A549 (cell line): ENCODE results near the gene PRSS21. TPM values are rescaled to one million over a fixed set of nuclear protein-coding genes. Genes with fewer than 3 reads are reported as not detected.

ENCODE experiments used
- ATAC-seq, 2 experiments: fragments of 200-7000 bp in 1 of 2; fragments of >200 bp in 1 of 2; cut with Nextera tagmentation in 1 of 2; cut with Tn5 transposase in 1 of 2; 3 replicates each; pipeline versions ENCODE4 v1.8.0 to v1.9.1; 2018 to 2020; ENCODE audit warnings: mild to moderate bottlenecking in 1 of 2, moderate library complexity in 1 of 2
- CTCF ChIA-PET: fragments of 300-600 bp; sonication (Branson Sonifier 250); formaldehyde crosslinking; extraction: SDS; loops from one replicate; lab custom pipeline; 2021; ENCODE audit warnings: antibody characterized with exemption, inconsistent platforms; lab: Yijun Ruan, JAX
- POLR2A ChIA-PET: fragments of 350-600 bp; formaldehyde crosslinking; extraction: SDS; loops from one replicate; lab custom pipeline; 2021; ENCODE audit warnings: antibody characterized with exemption, inconsistent platforms; lab: Yijun Ruan, JAX
- DNase-seq, 2 experiments: peaks; one replicate each; pipeline versions ENCODE4 v3.0.0 to v3.0.0-alpha.2; 2011 to 2016; ENCODE audit warnings: low read depth in 1 of 2, low spot score in 1 of 2
- FAIRE-seq: peaks from 2 replicates; lab custom pipeline; 2011; peaks lifted over from hg19 to GRCh38; lab: Jason Lieb, UNC
- H3K27ac ChIP-seq, 2 experiments: fragments of >200 bp; sonication (Bioruptor Twin); formaldehyde crosslinking; 3 replicates each; pipeline ENCODE4 v1.5.1; 2016 to 2017
- H3K4me1 ChIP-seq: fragments of >200 bp; sonication (Bioruptor Twin); formaldehyde crosslinking; 3 replicates; pipeline ENCODE4 v1.6.1; 2016
- H3K4me2 ChIP-seq: fragments of >200 bp; sonication (Bioruptor Twin); formaldehyde crosslinking; 3 replicates; pipeline ENCODE4 v1.6.1; 2016
- H3K4me3 ChIP-seq: fragments of >200 bp; sonication (Bioruptor Twin); formaldehyde crosslinking; 3 replicates; pipeline ENCODE4 v1.5.1; 2016
- H3K9me3 ChIP-seq: fragments of >200 bp; sonication (Bioruptor Twin); formaldehyde crosslinking; 3 replicates; pipeline ENCODE4 v1.6.1; 2016
- EHF ChIP-seq: fragments of 250-450 bp; sonication (Bioruptor Pico); IDR thresholded peaks from 2 replicates; pipeline ENCODE4 v1.5.0; 2020; ENCODE audit warnings: mild to moderate bottlenecking
- EP300 ChIP-seq, 2 experiments: fragments of >200 bp; sonication (Bioruptor Twin); formaldehyde crosslinking; IDR thresholded peaks; 2 replicates in 1 of 2; 3 replicates in 1 of 2; pipeline ENCODE4 v1.6.1; 2016 to 2017
- FOSB ChIP-seq: fragments of 250-450 bp; sonication (Bioruptor Pico); IDR thresholded peaks from 2 replicates; pipeline ENCODE4 v1.5.0; 2020; ENCODE audit warnings: mild to moderate bottlenecking, moderate library complexity
- FOSL2 ChIP-seq, 2 experiments: fragments of 450-650 bp in 1 of 2; fragments of >200 bp in 1 of 2; sonication (Bioruptor Twin) in 1 of 2; formaldehyde crosslinking; IDR thresholded peaks; 2 replicates each; pipeline versions ENCODE4 v1.5.0 to v1.6.1; 2016 to 2020; ENCODE audit warnings: mild to moderate bottlenecking in 1 of 2, moderate library complexity in 1 of 2
- FOXS1 ChIP-seq: fragments of 250-450 bp; sonication (Bioruptor Pico); IDR thresholded peaks from 2 replicates; pipeline ENCODE4 v1.5.0; 2020; ENCODE audit warnings: mild to moderate bottlenecking, moderate library complexity
- HEYL ChIP-seq: fragments of 250-450 bp; sonication (Bioruptor Pico); IDR thresholded peaks from 2 replicates; pipeline ENCODE4 v1.8.0; 2021; ENCODE audit warnings: mild to moderate bottlenecking, moderate library complexity
- HOXB13 ChIP-seq: fragments of 250-450 bp; sonication (Bioruptor Pico); IDR thresholded peaks from 2 replicates; pipeline ENCODE4 v1.5.0; 2020; ENCODE audit warnings: low read depth, mild to moderate bottlenecking, moderate library complexity
- KDM5A ChIP-seq: fragments of 200-600 bp; sonication (generic); IDR thresholded peaks from 2 replicates; pipeline ENCODE4 v1.6.1; 2016; ENCODE audit warnings: antibody characterized with exemption, mild to moderate bottlenecking
- MAFK ChIP-seq: fragments of 450-650 bp; IDR thresholded peaks from 2 replicates; pipeline ENCODE4 v1.6.1; 2014; ENCODE audit not compliant: partially characterized antibody
- MYC ChIP-seq: IDR thresholded peaks from 2 replicates; pipeline ENCODE4 v1.6.1; 2012; ENCODE audit warnings: mild to moderate bottlenecking, inconsistent platforms, low read length, improper control_type of control experiment, borderline replicate concordance
- NFE2L2 ChIP-seq: fragments of 150-350 bp; conservative IDR thresholded peaks from 2 replicates; pipeline ENCODE4 v1.6.1; 2014; ENCODE audit warnings: low read length
- NPAS2 ChIP-seq: fragments of 250-450 bp; sonication (Bioruptor Pico); IDR thresholded peaks from 2 replicates; pipeline ENCODE4 v1.8.0; 2022; ENCODE audit warnings: mild to moderate bottlenecking, moderate library complexity, borderline replicate concordance
- NR3C1 ChIP-seq: fragments of >200 bp; sonication (Bioruptor Twin); formaldehyde crosslinking; IDR thresholded peaks from 3 replicates; pipeline ENCODE4 v1.6.1; 2017
- PHF8 ChIP-seq: fragments of 200-600 bp; sonication (generic); IDR thresholded peaks from 2 replicates; pipeline ENCODE4 v1.6.1; 2016; ENCODE audit warnings: low read depth, mild to moderate bottlenecking, antibody characterized with exemption, moderate library complexity, borderline replicate concordance
- POLR2A ChIP-seq: IDR thresholded peaks from 2 replicates; pipeline ENCODE4 v1.6.1; 2012; ENCODE audit warnings: mild to moderate bottlenecking, low read length
- RAD21 ChIP-seq, 2 experiments: fragments of >200 bp in 1 of 2; sonication (Bioruptor Twin) in 1 of 2; formaldehyde crosslinking in 1 of 2; IDR thresholded peaks in 1 of 2; conservative IDR thresholded peaks in 1 of 2; 2 replicates in 1 of 2; 3 replicates in 1 of 2; pipeline ENCODE4 v1.6.1; 2012 to 2018; ENCODE audit warnings: inconsistent platforms in 1 of 2
- RARB ChIP-seq: fragments of 250-450 bp; sonication (Bioruptor Pico); IDR thresholded peaks from 2 replicates; pipeline ENCODE4 v1.8.0; 2021; ENCODE audit warnings: mild to moderate bottlenecking, moderate library complexity
- TFCP2L1 ChIP-seq: fragments of 250-450 bp; sonication (Bioruptor Pico); IDR thresholded peaks from 2 replicates; pipeline ENCODE4 v1.5.0; 2021; ENCODE audit warnings: mild to moderate bottlenecking
- TP53 ChIP-seq: fragments of 250-450 bp; sonication (Bioruptor Pico); IDR thresholded peaks from 2 replicates; pipeline ENCODE4 v1.5.0; 2021; ENCODE audit warnings: mild to moderate bottlenecking, moderate library complexity
- ZFP36 ChIP-seq: fragments of 450-650 bp; IDR thresholded peaks from 2 replicates; pipeline ENCODE4 v1.6.1; 2014; ENCODE audit warnings: borderline replicate concordance; ENCODE audit not compliant: partially characterized antibody
- ZNF302 ChIP-seq: fragments of 250-450 bp; sonication (Bioruptor Pico); IDR thresholded peaks from 2 replicates; pipeline ENCODE4 v1.9.0; 2021; ENCODE audit warnings: inconsistent platforms, mild to moderate bottlenecking, moderate library complexity
- ZSCAN20 ChIP-seq: fragments of 250-450 bp; sonication (Bioruptor Pico); IDR thresholded peaks from 2 replicates; pipeline ENCODE4 v1.8.0; 2022; ENCODE audit warnings: mild to moderate bottlenecking, moderate library complexity
- WGBS: methylation state at CpG from one replicate; pipeline ENCODE4 v1.1.6; 2017; ENCODE audit errors: missing lambda C conversion rate; 5-methylcytosine and 5-hydroxymethylcytosine counted together
- polyA plus RNA-seq, 4 experiments: library from polyadenylated mRNA; depleted of rRNA in 3 of 4; stranded (reverse); fragments of >200 nt; fragmentation: RNase III in 1 of 4; extraction: RNeasy Plus Mini Kit Qiagen cat#74134 plus additional on column Dnase treatment in 1 of 4; gene quantifications; 2 replicates in 3 of 4; 3 replicates in 1 of 4; pipeline ENCODE4 v1.2.3, GENCODE V29; 2011 to 2017
- TF ChIP-seq, protein P1 (sequence below): IDR thresholded peaks from 2 replicates; pipeline ENCODE4 v1.6.1; 2012
- TF ChIP-seq, protein P2 (sequence below): fragments of 150-350 bp; IDR thresholded peaks from 2 replicates; pipeline ENCODE4 v1.6.1; 2014; ENCODE audit warnings: low read depth, mild to moderate bottlenecking, low read length
- TF ChIP-seq, protein P3 (sequence below): IDR thresholded peaks from 2 replicates; pipeline ENCODE4 v1.6.1; 2012
- TF ChIP-seq, protein P4 (sequence below): fragments of >200 bp; sonication (Bioruptor Twin); formaldehyde crosslinking; IDR thresholded peaks from 3 replicates; pipeline ENCODE4 v1.6.1; 2016
- TF ChIP-seq, protein P5 (sequence below): fragments of 250-450 bp; sonication (Bioruptor Pico); IDR thresholded peaks from 2 replicates; pipeline ENCODE4 v1.5.0; 2020; ENCODE audit warnings: low read depth, mild to moderate bottlenecking, moderate library complexity
- TF ChIP-seq, protein P6 (sequence below): fragments of 250-450 bp; sonication (Bioruptor Pico); IDR thresholded peaks from 2 replicates; pipeline ENCODE4 v1.5.0; 2021; ENCODE audit warnings: mild to moderate bottlenecking, moderate library complexity, borderline replicate concordance

The PRSS21 gene
- polyA plus RNA-seq, 2 of the 4 experiments (the other 2 are of a cell fraction): 0.12 to 0.23 TPM

DNA sequence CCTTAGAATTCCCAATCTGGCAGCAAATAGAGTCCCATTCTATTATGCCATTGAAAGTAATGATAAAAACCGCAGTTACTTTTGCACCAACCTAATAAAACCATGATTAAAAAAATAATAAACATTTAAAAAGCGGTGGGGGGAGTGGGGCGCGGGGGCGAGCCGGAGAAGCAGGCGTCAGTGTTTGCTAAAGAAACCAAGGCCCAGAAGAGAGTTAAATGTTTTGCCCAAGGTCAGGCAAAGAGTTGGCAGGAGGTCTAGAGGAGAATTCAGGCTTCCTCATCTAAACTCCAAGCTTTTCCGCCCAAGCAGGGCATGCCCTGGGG, 50.6 kb downstream of the PRSS21 start:
- peak overlapping the region; percentile 59 for H3K4me3 ChIP-seq
- no peak for TF ChIP-seq RARB (CRISPR knock-in tag)
- no peak for TF ChIP-seq EHF
- peak overlapping the region; percentile 90 to 95 for H3K27ac ChIP-seq
- ATAC-seq: no peak
- ChIA-PET POLR2A (interaction anchor here (0.5 to 2.4 kb wide), 15 partner anchors 11 to 330 kb away, joined by 3 to 52 read pairs (median 6); partner anchors contain the start of genes FLYWCH1, FLYWCH2, KCTD5 and PDPK1), CTCF (interaction anchor here (0.6 to 13.7 kb wide), 46 partner anchors 9 to 169 kb away, joined by 3 to 295 read pairs (median 6); partner anchors contain the start of genes ELOB, FLYWCH1, FLYWCH2 and PRSS22)
- 21% methylated on average over 8 of the region's 8 CpGs for WGBS
- no peaks in the 10 kb centered on the region for H3K9me3 ChIP-seq
- peak overlapping the region; percentile 77 for H3K4me2 ChIP-seq
- H3K4me1 ChIP-seq: 0 out of 3 replicates have a peak, but pooled peaks cover 3% of the 10 kb centered on the region
- DNase-seq: no peak
- FAIRE-seq: no peak

DNA sequence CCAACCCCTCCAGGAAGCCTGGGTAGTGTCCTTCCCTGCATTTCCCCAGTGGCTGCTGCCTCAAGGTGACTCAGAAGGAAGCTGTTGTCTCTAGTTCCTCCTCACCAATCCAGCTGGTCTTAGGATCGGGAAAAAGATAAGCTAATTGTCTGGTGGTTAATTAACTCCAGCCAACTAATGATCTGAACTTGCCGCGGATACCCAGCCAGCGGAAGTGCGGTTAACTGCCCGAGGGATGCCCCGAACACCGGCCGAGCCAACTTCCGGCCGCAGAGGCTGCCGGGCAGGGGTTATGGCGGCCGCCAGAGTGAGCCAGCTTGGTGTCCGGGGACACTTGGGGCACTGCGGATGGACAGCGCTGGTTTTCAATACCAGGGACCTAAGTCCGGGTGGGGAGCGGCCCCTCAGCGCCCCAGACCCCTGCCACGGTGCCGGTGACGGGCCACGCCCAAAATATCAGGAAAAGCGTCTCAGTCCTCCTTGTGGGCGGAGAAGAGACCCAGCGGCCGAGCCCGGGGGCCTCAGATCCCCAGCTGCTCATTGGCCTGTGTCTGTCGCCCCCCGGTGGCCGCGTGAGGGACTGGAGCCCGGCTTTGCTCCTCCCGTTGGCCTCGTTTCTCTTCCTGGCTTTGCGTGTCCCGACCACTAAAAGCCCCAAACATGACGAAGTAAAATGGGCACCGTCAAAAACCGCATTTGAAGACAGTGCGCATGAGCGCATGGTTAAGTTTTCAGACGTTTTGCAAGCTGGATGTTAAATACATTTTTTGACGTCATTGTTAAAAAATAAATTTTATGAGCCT, 51.2 kb downstream of the PRSS21 start:
- Histone ChIP-seq H3K4me1 (0 out of 3 replicates have a peak, but pooled peaks cover 3% of the 10 kb centered on the region), H3K9me3 (no peaks in the 10 kb centered on the region), H3K27ac (peak overlapping the region; percentile 90 to 95), H3K4me2 (peak overlapping the region; percentile 77), H3K4me3 (peak overlapping the region; percentile 59)
- CTCF ChIA-PET: interaction anchor here (0.6 to 13.7 kb wide), 52 partner anchors 9 to 170 kb away, joined by 3 to 295 read pairs (median 6); partner anchors contain the start of genes ELOB, FLYWCH1, FLYWCH2 and PRSS22
- ATAC-seq: peak; percentile 98 to 99
- DNase-seq: peak; percentile 96 to 98
- FAIRE-seq: no peak
- WGBS: 1% methylated on average over 31 of the region's 45 CpGs
- POLR2A ChIA-PET: interaction anchor here (0.5 to 2.4 kb wide), 16 partner anchors 12 to 330 kb away, joined by 3 to 52 read pairs (median 6); partner anchors contain the start of genes FLYWCH1, FLYWCH2, KCTD5 and PDPK1
- TF ChIP-seq HEYL (CRISPR knock-in tag) (0 out of 2 replicates have a peak, but pooled peaks have one; percentile 80), EP300 (IDR thresholded peaks at IDR 0.05) (no peak), MYC (0 out of 2 replicates have a peak, but pooled peaks have one; percentile 30), FOXS1 (CRISPR knock-in tag) (peak; percentile 7; the same call in 1 of the 2 replicates), HOXB13 (peak; percentile 75; the same call in 1 of the 2 replicates), TP53 (CRISPR knock-in tag) (peak; percentile 75; the same call in 1 of the 2 replicates), KDM5A (peak; percentile 95), ZNF302 (no peak), NPAS2 (CRISPR knock-in tag) (peak; percentile 36; the same call in 1 of the 2 replicates), TFCP2L1 (CRISPR knock-in tag) (peak; percentile 84; the same call in 1 of the 2 replicates), MAFK (peak; percentile 42), ZFP36 (no peak), FOSL2 (IDR thresholded peaks at IDR 0.05) (no peak), FOSL2 (CRISPR knock-in tag; IDR thresholded peaks at IDR 0.05) (peak; percentile 42), RAD21 (conservative IDR thresholded peaks at IDR 0.05 in 1 of 2, IDR thresholded peaks at IDR 0.05 in 1 of 2) (peak; percentile 92 to 99), NR3C1 (no peak), ZSCAN20 (CRISPR knock-in tag) (peak; percentile 63; the same call in 1 of the 2 replicates), PHF8 (peak; percentile 95), POLR2A (peak; percentile 71), NFE2L2 (no peak; the same call in 1 of the 2 replicates), FOSB (CRISPR knock-in tag) (peak; percentile 81)
- TF ChIP-seq, protein P1, sequence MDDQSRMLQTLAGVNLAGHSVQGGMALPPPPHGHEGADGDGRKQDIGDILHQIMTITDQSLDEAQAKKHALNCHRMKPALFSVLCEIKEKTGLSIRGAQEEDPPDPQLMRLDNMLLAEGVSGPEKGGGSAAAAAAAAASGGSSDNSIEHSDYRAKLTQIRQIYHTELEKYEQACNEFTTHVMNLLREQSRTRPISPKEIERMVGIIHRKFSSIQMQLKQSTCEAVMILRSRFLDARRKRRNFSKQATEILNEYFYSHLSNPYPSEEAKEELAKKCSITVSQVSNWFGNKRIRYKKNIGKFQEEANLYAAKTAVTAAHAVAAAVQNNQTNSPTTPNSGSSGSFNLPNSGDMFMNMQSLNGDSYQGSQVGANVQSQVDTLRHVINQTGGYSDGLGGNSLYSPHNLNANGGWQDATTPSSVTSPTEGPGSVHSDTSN: peak; percentile 49; the same call in 1 of the 2 replicates
- TF ChIP-seq, protein P2, sequence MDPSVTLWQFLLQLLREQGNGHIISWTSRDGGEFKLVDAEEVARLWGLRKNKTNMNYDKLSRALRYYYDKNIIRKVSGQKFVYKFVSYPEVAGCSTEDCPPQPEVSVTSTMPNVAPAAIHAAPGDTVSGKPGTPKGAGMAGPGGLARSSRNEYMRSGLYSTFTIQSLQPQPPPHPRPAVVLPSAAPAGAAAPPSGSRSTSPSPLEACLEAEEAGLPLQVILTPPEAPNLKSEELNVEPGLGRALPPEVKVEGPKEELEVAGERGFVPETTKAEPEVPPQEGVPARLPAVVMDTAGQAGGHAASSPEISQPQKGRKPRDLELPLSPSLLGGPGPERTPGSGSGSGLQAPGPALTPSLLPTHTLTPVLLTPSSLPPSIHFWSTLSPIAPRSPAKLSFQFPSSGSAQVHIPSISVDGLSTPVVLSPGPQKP: no peak
- TF ChIP-seq, protein P3, sequence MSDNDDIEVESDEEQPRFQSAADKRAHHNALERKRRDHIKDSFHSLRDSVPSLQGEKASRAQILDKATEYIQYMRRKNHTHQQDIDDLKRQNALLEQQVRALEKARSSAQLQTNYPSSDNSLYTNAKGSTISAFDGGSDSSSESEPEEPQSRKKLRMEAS: peak; percentile 81
- TF ChIP-seq, protein P4, sequence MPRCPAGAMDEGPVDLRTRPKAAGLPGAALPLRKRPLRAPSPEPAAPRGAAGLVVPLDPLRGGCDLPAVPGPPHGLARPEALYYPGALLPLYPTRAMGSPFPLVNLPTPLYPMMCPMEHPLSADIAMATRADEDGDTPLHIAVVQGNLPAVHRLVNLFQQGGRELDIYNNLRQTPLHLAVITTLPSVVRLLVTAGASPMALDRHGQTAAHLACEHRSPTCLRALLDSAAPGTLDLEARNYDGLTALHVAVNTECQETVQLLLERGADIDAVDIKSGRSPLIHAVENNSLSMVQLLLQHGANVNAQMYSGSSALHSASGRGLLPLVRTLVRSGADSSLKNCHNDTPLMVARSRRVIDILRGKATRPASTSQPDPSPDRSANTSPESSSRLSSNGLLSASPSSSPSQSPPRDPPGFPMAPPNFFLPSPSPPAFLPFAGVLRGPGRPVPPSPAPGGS: peak; percentile 74; the same call in 2 of the 3 replicates
- TF ChIP-seq, protein P5, sequence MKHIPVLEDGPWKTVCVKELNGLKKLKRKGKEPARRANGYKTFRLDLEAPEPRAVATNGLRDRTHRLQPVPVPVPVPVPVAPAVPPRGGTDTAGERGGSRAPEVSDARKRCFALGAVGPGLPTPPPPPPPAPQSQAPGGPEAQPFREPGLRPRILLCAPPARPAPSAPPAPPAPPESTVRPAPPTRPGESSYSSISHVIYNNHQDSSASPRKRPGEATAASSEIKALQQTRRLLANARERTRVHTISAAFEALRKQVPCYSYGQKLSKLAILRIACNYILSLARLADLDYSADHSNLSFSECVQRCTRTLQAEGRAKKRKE: peak; percentile 44; the same call in 1 of the 2 replicates
- TF ChIP-seq, protein P6, sequence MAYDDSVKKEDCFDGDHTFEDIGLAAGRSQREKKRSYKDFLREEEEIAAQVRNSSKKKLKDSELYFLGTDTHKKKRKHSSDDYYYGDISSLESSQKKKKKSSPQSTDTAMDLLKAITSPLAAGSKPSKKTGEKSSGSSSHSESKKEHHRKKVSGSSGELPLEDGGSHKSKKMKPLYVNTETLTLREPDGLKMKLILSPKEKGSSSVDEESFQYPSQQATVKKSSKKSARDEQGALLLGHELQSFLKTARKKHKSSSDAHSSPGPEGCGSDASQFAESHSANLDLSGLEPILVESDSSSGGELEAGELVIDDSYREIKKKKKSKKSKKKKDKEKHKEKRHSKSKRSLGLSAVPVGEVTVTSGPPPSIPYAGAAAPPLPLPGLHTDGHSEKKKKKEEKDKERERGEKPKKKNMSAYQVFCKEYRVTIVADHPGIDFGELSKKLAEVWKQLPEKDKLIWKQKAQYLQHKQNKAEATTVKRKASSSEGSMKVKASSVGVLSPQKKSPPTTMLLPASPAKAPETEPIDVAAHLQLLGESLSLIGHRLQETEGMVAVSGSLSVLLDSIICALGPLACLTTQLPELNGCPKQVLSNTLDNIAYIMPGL (CRISPR knock-in tag): peak; percentile 71; the same call in 1 of the 2 replicates
